ENCODE measurements around the gene RGS9. TPM values are rescaled to one million over a fixed set of nuclear protein-coding genes. Genes with fewer than 3 reads are reported as not detected.

Gene RGS9
- total and polyA plus RNA-seq, 2 donors (not counting 1 experiment from before 2014, with no cell fraction given), result 1.6 to 1.7 TPM

DNA sequence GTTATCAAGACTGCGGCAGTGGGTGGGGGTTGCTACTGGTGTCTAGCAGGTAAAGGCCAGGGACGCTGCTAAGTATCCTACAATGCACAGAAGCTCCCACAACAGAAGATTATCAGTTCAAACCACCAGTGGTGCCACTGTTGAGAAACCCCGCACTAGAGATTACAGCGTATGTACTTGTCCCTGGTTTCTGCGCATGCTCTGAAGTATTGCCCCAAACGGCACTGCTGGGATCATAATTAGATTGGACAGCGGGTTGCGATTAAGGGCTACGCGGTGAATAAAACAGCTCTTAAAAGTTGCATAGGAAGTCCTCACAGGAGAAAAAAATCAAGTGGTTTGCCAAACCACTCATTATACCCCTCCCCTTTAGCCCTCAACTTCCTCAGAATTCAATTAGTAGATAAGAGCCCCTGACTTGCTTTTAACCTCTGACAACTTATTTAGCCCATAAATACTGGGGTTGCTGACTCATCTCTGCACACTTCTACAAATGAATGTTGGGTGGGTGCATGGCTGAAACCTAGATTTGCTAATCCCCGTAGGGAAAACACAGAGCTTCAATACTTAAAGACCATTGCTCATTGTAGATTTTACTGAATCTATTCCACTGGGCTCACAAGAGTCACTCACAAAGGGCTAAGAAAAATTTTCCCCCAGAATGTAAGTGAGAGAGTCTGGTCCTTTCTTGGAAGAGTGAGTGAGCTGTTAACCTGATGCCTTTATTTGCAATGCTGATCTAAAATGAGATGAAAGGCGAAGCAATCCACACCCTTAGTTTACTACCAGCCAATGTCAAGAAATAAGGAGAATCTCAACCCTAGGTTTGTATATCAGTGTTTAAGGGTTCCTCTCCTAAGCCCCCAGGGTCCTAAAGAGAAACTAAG is 91.8 kb downstream of the RGS9 start:
- no peaks in the 10 kb centered on the region for H4K20me1 ChIP-seq (ENCODE audit: control insufficient read depth, extremely low read depth, insufficient read depth, low read length)
- no peak overlapping the region for H3K27ac ChIP-seq (ENCODE audit: insufficient read depth, low read length)
- H3K27me3 ChIP-seq (ENCODE audit: control insufficient read depth, insufficient read depth, low read length), result no peaks in the 10 kb centered on the region
- no peak overlapping the region for H3K9ac ChIP-seq (ENCODE audit: insufficient read depth, low read length)
- no peaks in the 10 kb centered on the region for H3K79me2 ChIP-seq (ENCODE audit: control insufficient read depth, insufficient read depth, low read length)
- peak; percentile 20 to 91 for DNase-seq (ENCODE audit: low read depth in 2 of 2)
- H3K4me2 ChIP-seq (ENCODE audit: extremely low read depth, insufficient read depth, low read length), result no peak overlapping the region
- H2AFZ ChIP-seq (ENCODE audit: low read length), result no peak overlapping the region
- H3K4me1 ChIP-seq (ENCODE audit: control insufficient read depth, extremely low read depth, insufficient read depth, low read length), result no peaks in the 10 kb centered on the region
- H3K4me3 ChIP-seq (replicated peaks in 1 of 4; ENCODE audit: control extremely low read depth in 1 of 4, insufficient read depth in 1 of 4, low read depth in 3 of 4, low read length in 4 of 4), result no peak overlapping the region
- H3K36me3 ChIP-seq (ENCODE audit: control insufficient read depth, insufficient read depth, low read length), result no peaks in the 10 kb centered on the region
- H3K9me3 ChIP-seq (ENCODE audit: control insufficient read depth, insufficient read depth, low read depth, low read length), result no peaks in the 10 kb centered on the region
- no peak for TF ChIP-seq EZH2 (IDR thresholded peaks at IDR 0.05; ENCODE audit: low read length, missing control alignments)
- TF ChIP-seq, protein P1, sequence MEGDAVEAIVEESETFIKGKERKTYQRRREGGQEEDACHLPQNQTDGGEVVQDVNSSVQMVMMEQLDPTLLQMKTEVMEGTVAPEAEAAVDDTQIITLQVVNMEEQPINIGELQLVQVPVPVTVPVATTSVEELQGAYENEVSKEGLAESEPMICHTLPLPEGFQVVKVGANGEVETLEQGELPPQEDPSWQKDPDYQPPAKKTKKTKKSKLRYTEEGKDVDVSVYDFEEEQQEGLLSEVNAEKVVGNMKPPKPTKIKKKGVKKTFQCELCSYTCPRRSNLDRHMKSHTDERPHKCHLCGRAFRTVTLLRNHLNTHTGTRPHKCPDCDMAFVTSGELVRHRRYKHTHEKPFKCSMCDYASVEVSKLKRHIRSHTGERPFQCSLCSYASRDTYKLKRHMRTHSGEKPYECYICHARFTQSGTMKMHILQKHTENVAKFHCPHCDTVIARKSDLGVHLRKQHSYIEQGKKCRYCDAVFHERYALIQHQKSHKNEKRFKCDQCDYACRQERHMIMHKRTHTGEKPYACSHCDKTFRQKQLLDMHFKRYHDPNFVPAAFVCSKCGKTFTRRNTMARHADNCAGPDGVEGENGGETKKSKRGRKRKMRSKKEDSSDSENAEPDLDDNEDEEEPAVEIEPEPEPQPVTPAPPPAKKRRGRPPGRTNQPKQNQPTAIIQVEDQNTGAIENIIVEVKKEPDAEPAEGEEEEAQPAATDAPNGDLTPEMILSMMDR (conservative IDR thresholded peaks at IDR 0.05 in 1 of 2, IDR thresholded peaks at IDR 0.05 in 1 of 2; ENCODE audit: low read depth in 1 of 2, low read length in 2 of 2), result no peak

GRCh38 chr17:65229621-65229995 is 92.4 kb downstream of the RGS9 start:
- Histone ChIP-seq H2AFZ (ENCODE audit: low read length) (no peak overlapping the region), H3K79me2 (ENCODE audit: control insufficient read depth, insufficient read depth, low read length) (no peaks in the 10 kb centered on the region), H3K9ac (ENCODE audit: insufficient read depth, low read length) (no peak overlapping the region), H3K27ac (ENCODE audit: insufficient read depth, low read length) (no peak overlapping the region), H3K9me3 (ENCODE audit: control insufficient read depth, insufficient read depth, low read depth, low read length) (no peaks in the 10 kb centered on the region), H3K27me3 (ENCODE audit: control insufficient read depth, insufficient read depth, low read length) (no peaks in the 10 kb centered on the region), H4K20me1 (ENCODE audit: control insufficient read depth, extremely low read depth, insufficient read depth, low read length) (no peaks in the 10 kb centered on the region), H3K4me2 (ENCODE audit: extremely low read depth, insufficient read depth, low read length) (no peak overlapping the region), H3K36me3 (ENCODE audit: control insufficient read depth, insufficient read depth, low read length) (no peaks in the 10 kb centered on the region), H3K4me1 (ENCODE audit: control insufficient read depth, extremely low read depth, insufficient read depth, low read length) (no peaks in the 10 kb centered on the region), H3K4me3 (replicated peaks in 1 of 4; ENCODE audit: control extremely low read depth in 1 of 4, insufficient read depth in 1 of 4, low read depth in 3 of 4, low read length in 4 of 4) (no peak overlapping the region)
- no peak for DNase-seq (ENCODE audit: low read depth in 2 of 2)
- no peak for TF ChIP-seq EZH2 (IDR thresholded peaks at IDR 0.05; ENCODE audit: low read length, missing control alignments)
- TF ChIP-seq, protein P1 (conservative IDR thresholded peaks at IDR 0.05 in 1 of 2, IDR thresholded peaks at IDR 0.05 in 1 of 2; ENCODE audit: low read depth in 1 of 2, low read length in 2 of 2), result no peak

DNA sequence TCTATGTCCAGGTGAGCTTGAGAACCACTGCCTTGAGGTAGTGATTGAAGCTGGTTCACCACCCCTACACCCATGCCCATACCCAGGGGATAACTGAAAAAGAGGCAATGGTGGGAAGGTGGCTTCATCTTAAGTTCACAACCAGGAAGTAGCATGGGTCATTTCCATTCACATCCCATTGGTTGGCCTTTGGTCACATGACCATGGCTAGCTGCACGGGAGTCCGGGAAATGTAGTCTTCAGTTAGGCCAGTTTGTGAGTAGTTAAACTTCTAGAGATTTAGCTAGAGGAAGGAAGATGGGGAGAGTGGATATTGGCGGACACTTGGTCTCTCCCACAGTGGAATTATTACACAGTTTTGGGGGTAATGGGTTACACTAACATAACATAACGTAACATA is 92.9 kb downstream of the RGS9 start:
- Histone ChIP-seq H3K4me3 (replicated peaks in 1 of 4; ENCODE audit: control extremely low read depth in 1 of 4, insufficient read depth in 1 of 4, low read depth in 3 of 4, low read length in 4 of 4) (no peak overlapping the region), H3K4me2 (ENCODE audit: extremely low read depth, insufficient read depth, low read length) (no peak overlapping the region), H3K79me2 (ENCODE audit: control insufficient read depth, insufficient read depth, low read length) (no peaks in the 10 kb centered on the region), H2AFZ (ENCODE audit: low read length) (no peak overlapping the region), H3K36me3 (ENCODE audit: control insufficient read depth, insufficient read depth, low read length) (no peaks in the 10 kb centered on the region), H4K20me1 (ENCODE audit: control insufficient read depth, extremely low read depth, insufficient read depth, low read length) (no peaks in the 10 kb centered on the region), H3K27me3 (ENCODE audit: control insufficient read depth, insufficient read depth, low read length) (no peaks in the 10 kb centered on the region), H3K9ac (ENCODE audit: insufficient read depth, low read length) (no peak overlapping the region), H3K4me1 (ENCODE audit: control insufficient read depth, extremely low read depth, insufficient read depth, low read length) (no peaks in the 10 kb centered on the region), H3K27ac (ENCODE audit: insufficient read depth, low read length) (no peak overlapping the region), H3K9me3 (ENCODE audit: control insufficient read depth, insufficient read depth, low read depth, low read length) (no peaks in the 10 kb centered on the region)
- DNase-seq (ENCODE audit: low read depth in 2 of 2), result no peak
- TF ChIP-seq, protein P1 (conservative IDR thresholded peaks at IDR 0.05 in 1 of 2, IDR thresholded peaks at IDR 0.05 in 1 of 2; ENCODE audit: low read depth in 1 of 2, low read length in 2 of 2), result no peak
- no peak for TF ChIP-seq EZH2 (IDR thresholded peaks at IDR 0.05; ENCODE audit: low read length, missing control alignments)

All from fibroblast of lung (primary cell).